GM23338 (cell line): ENCODE measurements around the gene DAAM1. TPM values are rescaled to one million over a fixed set of nuclear protein-coding genes. Genes with fewer than 3 reads are reported as not detected.

Source experiments
- ATAC-seq: fragments of 200-7000 bp; cut with Tn5 transposase; 3 replicates; pipeline ENCODE4 v1.9.1; 2020
- DNase-seq: peaks from one replicate; pipeline ENCODE4 v3.0.0-alpha.2; 2015; ENCODE audit warnings: low spot score
- H2AFZ ChIP-seq: fragments of 200-600 bp; sonication (generic); 2 replicates; pipeline ENCODE4 v1.8.0; 2016; ENCODE audit warnings: antibody characterized with exemption, mild to moderate bottlenecking, moderate library complexity
- H3F3A ChIP-seq: fragments of 200-600 bp; sonication (generic); replicated peaks from 2 replicates; pipeline ENCODE4 v1.8.0; 2017; ENCODE audit warnings: antibody characterized with exemption, mixed run types, low read depth
- H3K27ac ChIP-seq: fragments of 200-600 bp; sonication (generic); 2 replicates; pipeline ENCODE4 v1.6.1; 2016; ENCODE audit warnings: low read depth
- H3K27me3 ChIP-seq: fragments of 200-600 bp; sonication (generic); 2 replicates; pipeline ENCODE4 v1.8.0; 2016; ENCODE audit warnings: mild to moderate bottlenecking, mixed run types, moderate library complexity; ENCODE audit not compliant: insufficient read depth
- H3K36me3 ChIP-seq: fragments of 200-600 bp; sonication (generic); 2 replicates; pipeline ENCODE4 v1.8.0; 2016; ENCODE audit warnings: mild to moderate bottlenecking; ENCODE audit not compliant: insufficient read depth
- H3K4me1 ChIP-seq: fragments of 200-600 bp; sonication (generic); 2 replicates; pipeline ENCODE4 v1.8.0; 2016; ENCODE audit warnings: mild to moderate bottlenecking, moderate library complexity; ENCODE audit not compliant: insufficient read depth
- H3K4me2 ChIP-seq: fragments of 200-600 bp; sonication (generic); 2 replicates; pipeline ENCODE4 v1.7.1; 2017; ENCODE audit warnings: mixed run types
- H3K4me3 ChIP-seq: fragments of 200-600 bp; sonication (generic); 2 replicates; pipeline ENCODE4 v1.6.1; 2016; ENCODE audit warnings: mixed run types
- H3K79me2 ChIP-seq: fragments of 200-600 bp; sonication (generic); replicated peaks from 2 replicates; pipeline ENCODE4 v1.8.0; 2017; ENCODE audit warnings: mild to moderate bottlenecking; ENCODE audit not compliant: insufficient read depth
- H3K9me2 ChIP-seq: fragments of 200-600 bp; sonication (generic); 2 replicates; pipeline ENCODE4 v1.8.0; 2017; ENCODE audit not compliant: insufficient read depth
- H4K20me1 ChIP-seq: fragments of 200-600 bp; sonication (generic); replicated peaks from 2 replicates; pipeline ENCODE4 v1.8.0; 2017; ENCODE audit warnings: mild to moderate bottlenecking; ENCODE audit not compliant: insufficient read depth
- H3K27ac Mint-ChIP-seq: 2 replicates; pipeline ENCODE4 v1.8.0; 2020; ENCODE audit warnings: inconsistent platforms, mild to moderate bottlenecking, moderate library complexity, mixed read lengths
- H3K27me3 Mint-ChIP-seq: 3 replicates; pipeline ENCODE4 v1.8.0; 2022; ENCODE audit warnings: low read depth, mild to moderate bottlenecking, moderate library complexity, mixed read lengths, inconsistent platforms; ENCODE audit not compliant: insufficient read depth, poor library complexity
- H3K36me3 Mint-ChIP-seq: 3 replicates; pipeline ENCODE4 v1.8.0; 2021; ENCODE audit warnings: low read depth, mild to moderate bottlenecking, inconsistent platforms, moderate library complexity, mixed read lengths
- H3K4me1 Mint-ChIP-seq: 3 replicates; pipeline ENCODE4 v1.8.0; 2020; ENCODE audit warnings: mild to moderate bottlenecking, inconsistent platforms, mixed read lengths
- H3K4me3 Mint-ChIP-seq: 3 replicates; pipeline ENCODE4 v1.8.0; 2021; ENCODE audit warnings: moderate library complexity, mild to moderate bottlenecking, inconsistent platforms, mixed read lengths
- H3K9me3 Mint-ChIP-seq: 3 replicates; pipeline ENCODE4 v1.8.0; 2020; ENCODE audit warnings: moderate library complexity, mild to moderate bottlenecking, inconsistent platforms, mixed read lengths
- EZH2phosphoT487 ChIP-seq: fragments of 200-600 bp; sonication (generic); IDR thresholded peaks from one replicate; pipeline ENCODE4 v1.8.1; 2018; ENCODE audit warnings: antibody characterized with exemption; ENCODE audit not compliant: unreplicated experiment
- REST ChIP-seq: IDR thresholded peaks from one replicate; pipeline ENCODE4 v1.6.1; 2018; ENCODE audit warnings: antibody characterized with exemption; ENCODE audit not compliant: unreplicated experiment
- ZNF114 ChIP-seq: fragments of 250-450 bp; sonication (Bioruptor Pico); IDR thresholded peaks from 2 replicates; pipeline ENCODE4 v1.5.0; 2020; ENCODE audit warnings: mild to moderate bottlenecking, moderate library complexity
- ZNF331 ChIP-seq: fragments of 250-450 bp; sonication (Bioruptor Pico); IDR thresholded peaks from 2 replicates; pipeline ENCODE4 v1.5.0; 2020; ENCODE audit warnings: low read depth, mild to moderate bottlenecking, moderate library complexity
- polyA plus RNA-seq: library from polyadenylated mRNA; unstranded; fragments of >200 nt; fragmentation: Nextera tagmentation; extraction: Ambion mirVana; gene quantifications from 2 replicates; pipeline ENCODE4 v1.2.1, GENCODE V29; 2016
- total RNA-seq: library from RNA; depleted of rRNA; stranded (reverse); fragments of >200 nt; shearing (Covaris generic); gene quantifications from 2 replicates; pipeline ENCODE4 v1.2.3, GENCODE V29; 2014
- TF ChIP-seq, protein P1 (sequence below): fragments of 250-450 bp; sonication (Bioruptor Pico); IDR thresholded peaks from 2 replicates; pipeline ENCODE4 v1.5.0; 2020; ENCODE audit warnings: mild to moderate bottlenecking, moderate library complexity

Gene DAAM1
- total and polyA plus RNA-seq, 2 experiments from 2014 or later = 36.3 to 42.1 TPM

GRCh38 chr14:59303216-59303615, 114.7 kb downstream of the DAAM1 start (continued):
- TF ChIP-seq, protein P1, sequence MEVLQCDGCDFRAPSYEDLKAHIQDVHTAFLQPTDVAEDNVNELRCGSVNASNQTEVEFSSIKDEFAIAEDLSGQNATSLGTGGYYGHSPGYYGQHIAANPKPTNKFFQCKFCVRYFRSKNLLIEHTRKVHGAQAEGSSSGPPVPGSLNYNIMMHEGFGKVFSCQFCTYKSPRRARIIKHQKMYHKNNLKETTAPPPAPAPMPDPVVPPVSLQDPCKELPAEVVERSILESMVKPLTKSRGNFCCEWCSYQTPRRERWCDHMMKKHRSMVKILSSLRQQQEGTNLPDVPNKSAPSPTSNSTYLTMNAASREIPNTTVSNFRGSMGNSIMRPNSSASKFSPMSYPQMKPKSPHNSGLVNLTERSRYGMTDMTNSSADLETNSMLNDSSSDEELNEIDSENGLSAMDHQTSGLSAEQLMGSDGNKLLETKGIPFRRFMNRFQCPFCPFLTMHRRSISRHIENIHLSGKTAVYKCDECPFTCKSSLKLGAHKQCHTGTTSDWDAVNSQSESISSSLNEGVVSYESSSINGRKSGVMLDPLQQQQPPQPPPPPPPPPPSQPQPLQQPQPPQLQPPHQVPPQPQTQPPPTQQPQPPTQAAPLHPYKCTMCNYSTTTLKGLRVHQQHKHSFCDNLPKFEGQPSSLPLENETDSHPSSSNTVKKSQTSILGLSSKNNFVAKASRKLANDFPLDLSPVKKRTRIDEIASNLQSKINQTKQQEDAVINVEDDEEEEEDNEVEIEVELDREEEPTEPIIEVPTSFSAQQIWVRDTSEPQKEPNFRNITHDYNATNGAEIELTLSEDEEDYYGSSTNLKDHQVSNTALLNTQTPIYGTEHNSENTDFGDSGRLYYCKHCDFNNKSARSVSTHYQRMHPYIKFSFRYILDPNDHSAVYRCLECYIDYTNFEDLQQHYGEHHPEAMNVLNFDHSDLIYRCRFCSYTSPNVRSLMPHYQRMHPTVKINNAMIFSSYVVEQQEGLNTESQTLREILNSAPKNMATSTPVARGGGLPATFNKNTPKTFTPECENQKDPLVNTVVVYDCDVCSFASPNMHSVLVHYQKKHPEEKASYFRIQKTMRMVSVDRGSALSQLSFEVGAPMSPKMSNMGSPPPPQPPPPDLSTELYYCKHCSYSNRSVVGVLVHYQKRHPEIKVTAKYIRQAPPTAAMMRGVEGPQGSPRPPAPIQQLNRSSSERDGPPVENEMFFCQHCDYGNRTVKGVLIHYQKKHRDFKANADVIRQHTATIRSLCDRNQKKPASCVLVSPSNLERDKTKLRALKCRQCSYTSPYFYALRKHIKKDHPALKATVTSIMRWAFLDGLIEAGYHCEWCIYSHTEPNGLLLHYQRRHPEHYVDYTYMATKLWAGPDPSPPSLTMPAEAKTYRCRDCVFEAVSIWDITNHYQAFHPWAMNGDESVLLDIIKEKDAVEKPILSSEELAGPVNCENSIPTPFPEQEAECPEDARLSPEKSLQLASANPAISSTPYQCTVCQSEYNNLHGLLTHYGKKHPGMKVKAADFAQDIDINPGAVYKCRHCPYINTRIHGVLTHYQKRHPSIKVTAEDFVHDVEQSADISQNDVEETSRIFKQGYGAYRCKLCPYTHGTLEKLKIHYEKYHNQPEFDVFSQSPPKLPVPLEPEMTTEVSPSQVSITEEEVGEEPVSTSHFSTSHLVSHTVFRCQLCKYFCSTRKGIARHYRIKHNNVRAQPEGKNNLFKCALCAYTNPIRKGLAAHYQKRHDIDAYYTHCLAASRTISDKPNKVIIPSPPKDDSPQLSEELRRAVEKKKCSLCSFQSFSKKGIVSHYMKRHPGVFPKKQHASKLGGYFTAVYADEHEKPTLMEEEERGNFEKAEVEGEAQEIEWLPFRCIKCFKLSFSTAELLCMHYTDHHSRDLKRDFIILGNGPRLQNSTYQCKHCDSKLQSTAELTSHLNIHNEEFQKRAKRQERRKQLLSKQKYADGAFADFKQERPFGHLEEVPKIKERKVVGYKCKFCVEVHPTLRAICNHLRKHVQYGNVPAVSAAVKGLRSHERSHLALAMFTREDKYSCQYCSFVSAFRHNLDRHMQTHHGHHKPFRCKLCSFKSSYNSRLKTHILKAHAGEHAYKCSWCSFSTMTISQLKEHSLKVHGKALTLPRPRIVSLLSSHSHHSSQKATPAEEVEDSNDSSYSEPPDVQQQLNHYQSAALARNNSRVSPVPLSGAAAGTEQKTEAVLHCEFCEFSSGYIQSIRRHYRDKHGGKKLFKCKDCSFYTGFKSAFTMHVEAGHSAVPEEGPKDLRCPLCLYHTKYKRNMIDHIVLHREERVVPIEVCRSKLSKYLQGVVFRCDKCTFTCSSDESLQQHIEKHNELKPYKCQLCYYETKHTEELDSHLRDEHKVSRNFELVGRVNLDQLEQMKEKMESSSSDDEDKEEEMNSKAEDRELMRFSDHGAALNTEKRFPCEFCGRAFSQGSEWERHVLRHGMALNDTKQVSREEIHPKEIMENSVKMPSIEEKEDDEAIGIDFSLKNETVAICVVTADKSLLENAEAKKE (CRISPR knock-in tag) = no peak
- TF ChIP-seq ZNF331 (CRISPR knock-in tag) = no peak

GRCh38 chr14:59305231-59305630, 116.8 kb downstream of the DAAM1 start:
- H3F3A ChIP-seq = no peaks in the 10 kb centered on the region
- H3K4me1 ChIP-seq = peaks cover 12% of the 10 kb centered on the region
- no peak overlapping the region for H3K27ac Mint-ChIP-seq
- H3K36me3 Mint-ChIP-seq = no peaks in the 10 kb centered on the region
- H3K9me2 ChIP-seq = peaks cover 3% of the 10 kb centered on the region; the same call in 1 of the 2 replicates
- DNase-seq (no peak), ATAC-seq (no peak)
- H3K4me2 ChIP-seq = no peak overlapping the region
- H4K20me1 ChIP-seq = no peaks in the 10 kb centered on the region
- H3K27me3 ChIP-seq = no peaks in the 10 kb centered on the region
- H3K9me3 Mint-ChIP-seq = no peaks in the 10 kb centered on the region
- TF ChIP-seq ZNF331 (CRISPR knock-in tag) (no peak), REST (no peak), ZNF114 (CRISPR knock-in tag) (no peak), EZH2phosphoT487 (no peak)
- no peak overlapping the region for H3K4me3 ChIP-seq
- no peaks in the 10 kb centered on the region for H3K36me3 ChIP-seq
- no peak overlapping the region for H3K4me3 Mint-ChIP-seq
- no peaks in the 10 kb centered on the region for H3K27me3 Mint-ChIP-seq
- H3K4me1 Mint-ChIP-seq = peaks cover 16% of the 10 kb centered on the region
- no peak overlapping the region for H3K27ac ChIP-seq
- H2AFZ ChIP-seq = no peak overlapping the region
- no peaks in the 10 kb centered on the region for H3K79me2 ChIP-seq
